Lung (tissue), 12 donors: ENCODE results near the gene ZNF618. TPM values are rescaled to one million over a fixed set of nuclear protein-coding genes. Genes with fewer than 3 reads are reported as not detected.

Source experiments
- ATAC-seq: fragments of 200-7000 bp; cut with Tn5 transposase; one replicate; pipeline ENCODE4 v1.9.1; 2020; ENCODE audit warnings: moderate number of reproducible peaks; ENCODE audit not compliant: insufficient read depth, low FRiP score
- DNase-seq, 3 donors: peaks; one replicate each; pipeline ENCODE4 v3.0.0-alpha.2; 2013 to 2017
- H3K27ac ChIP-seq, 2 donors: one replicate each; pipeline ENCODE4 v1.5.1; 2013; ENCODE audit warnings: mild to moderate bottlenecking in 2 of 2, moderate library complexity in 2 of 2, control low read depth in 1 of 2, inconsistent platforms in 1 of 2, low read depth in 1 of 2, low read length in 1 of 2
- H3K27me3 ChIP-seq, 3 donors: one replicate each; pipeline ENCODE4 v1.5.1; 2013; ENCODE audit warnings: low read length in 2 of 3; ENCODE audit not compliant: control insufficient read depth in 3 of 3, insufficient read depth in 3 of 3
- H3K36me3 ChIP-seq, 4 donors: one replicate each; pipeline ENCODE4 v1.5.1; 2013; ENCODE audit warnings: low read length in 4 of 4, mild to moderate bottlenecking in 1 of 4, moderate library complexity in 1 of 4; ENCODE audit not compliant: control insufficient read depth in 4 of 4, insufficient read depth in 4 of 4
- H3K4me1 ChIP-seq, 5 donors: one replicate each; pipeline ENCODE4 v1.5.1; 2013; ENCODE audit warnings: low read length in 5 of 5, mild to moderate bottlenecking in 2 of 5, moderate library complexity in 1 of 5; ENCODE audit not compliant: control insufficient read depth in 5 of 5, insufficient read depth in 5 of 5
- H3K4me3 ChIP-seq: one replicate; pipeline ENCODE4 v1.5.1; 2013; ENCODE audit warnings: mild to moderate bottlenecking, control low read depth, moderate library complexity
- H3K9ac ChIP-seq, 2 donors: one replicate each; pipeline ENCODE4 v1.5.1; 2013; ENCODE audit warnings: low read length in 2 of 2, control low read depth in 1 of 2; ENCODE audit not compliant: insufficient read depth in 1 of 2
- H3K9me3 ChIP-seq, 4 donors: one replicate each; pipeline ENCODE4 v1.5.1; 2013; ENCODE audit warnings: low read length in 3 of 4, mild to moderate bottlenecking in 1 of 4, moderate library complexity in 1 of 4; ENCODE audit not compliant: control insufficient read depth in 4 of 4, insufficient read depth in 3 of 4
- WGBS, 2 donors: extraction: QIAGEN DNeasy Blood & Tissue Kit; methylation state at CpG; one replicate each; pipeline ENCODE4 v1.1.7; 2013; 5-methylcytosine and 5-hydroxymethylcytosine counted together
- polyA plus RNA-seq, 2 donors: library from polyadenylated mRNA; stranded (reverse); fragments of 200-250 nt; gene quantifications; one replicate each; pipeline ENCODE4 v1.2.1, GENCODE V29; 2013
- total RNA-seq, 2 donors: library from RNA; depleted of rRNA in 1 of 2; stranded (reverse); fragments of >200 nt in 1 of 2; gene quantifications; one replicate each; pipeline ENCODE4 v1.2.1, GENCODE V29; 2014 to 2021
- TF ChIP-seq, protein P1 (sequence below): IDR thresholded peaks from 2 replicates; pipeline ENCODE4 v1.5.1; 2012; ENCODE audit warnings: mild to moderate bottlenecking; ENCODE audit errors: control extremely low read depth, extremely low read depth
- donor health status: control.
- donor health status: control.
- donor health status: Bipolar disorder and iron deficiency.
- donor health status: healthy.
- donor health status: DM: yes; HTN: yes; CAD: no.

ZNF618 gene
- total and polyA plus RNA-seq, 4 donors = 1.6 to 16.3 (median 6.0) TPM

DNA sequence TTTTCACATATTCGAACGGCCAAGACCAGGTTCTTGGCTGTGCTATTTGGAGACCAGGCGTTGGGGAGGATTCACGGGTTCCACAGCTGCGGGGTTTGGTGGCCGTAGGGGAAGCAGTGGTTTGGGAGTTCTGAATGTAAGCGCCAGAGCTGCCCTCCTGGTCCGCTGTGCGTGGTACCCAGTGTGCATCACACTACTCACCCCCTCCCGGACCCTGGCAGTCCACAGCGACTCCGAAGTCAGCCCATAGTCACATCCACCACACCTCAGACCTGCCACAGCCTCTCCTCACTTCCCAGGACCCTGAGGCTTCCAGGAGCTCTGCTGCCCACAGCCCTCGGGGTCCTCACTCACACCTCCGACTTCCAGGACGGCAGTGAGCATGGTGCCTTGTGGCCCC lies 175.2 kb downstream of the ZNF618 start:
- H3K4me3 ChIP-seq = no peak overlapping the region

DNA sequence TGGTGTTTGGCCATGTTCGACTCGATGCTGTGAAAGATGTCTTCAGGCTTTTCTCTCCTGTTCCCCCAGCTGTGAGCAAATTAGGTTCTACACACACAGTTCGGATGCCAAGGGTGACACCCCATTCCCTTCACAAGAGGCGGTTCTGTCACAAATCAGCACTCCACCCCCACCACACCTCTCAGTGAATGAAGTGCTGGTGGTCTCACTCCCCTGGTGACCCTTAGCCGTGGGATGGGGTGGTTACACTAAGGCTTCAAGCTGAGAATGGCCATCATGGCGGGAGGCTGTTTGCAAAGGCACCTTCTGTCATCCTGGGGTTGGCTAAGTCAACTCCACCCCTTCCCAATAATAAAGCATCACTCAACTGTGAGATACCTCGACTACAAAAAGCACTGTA lies 175.6 kb downstream of the ZNF618 start:
- peaks cover 0 to 49% (median 38%) of the 10 kb centered on the region in 4 donors for H3K36me3 ChIP-seq
- H3K27me3 ChIP-seq = no peaks in the 10 kb centered on the region
- WGBS, 2 donors = 82 to 91% methylated on average over 7 of the region's 7 CpGs
- ATAC-seq (no peak), DNase-seq (no peak)
- TF ChIP-seq, protein P1, sequence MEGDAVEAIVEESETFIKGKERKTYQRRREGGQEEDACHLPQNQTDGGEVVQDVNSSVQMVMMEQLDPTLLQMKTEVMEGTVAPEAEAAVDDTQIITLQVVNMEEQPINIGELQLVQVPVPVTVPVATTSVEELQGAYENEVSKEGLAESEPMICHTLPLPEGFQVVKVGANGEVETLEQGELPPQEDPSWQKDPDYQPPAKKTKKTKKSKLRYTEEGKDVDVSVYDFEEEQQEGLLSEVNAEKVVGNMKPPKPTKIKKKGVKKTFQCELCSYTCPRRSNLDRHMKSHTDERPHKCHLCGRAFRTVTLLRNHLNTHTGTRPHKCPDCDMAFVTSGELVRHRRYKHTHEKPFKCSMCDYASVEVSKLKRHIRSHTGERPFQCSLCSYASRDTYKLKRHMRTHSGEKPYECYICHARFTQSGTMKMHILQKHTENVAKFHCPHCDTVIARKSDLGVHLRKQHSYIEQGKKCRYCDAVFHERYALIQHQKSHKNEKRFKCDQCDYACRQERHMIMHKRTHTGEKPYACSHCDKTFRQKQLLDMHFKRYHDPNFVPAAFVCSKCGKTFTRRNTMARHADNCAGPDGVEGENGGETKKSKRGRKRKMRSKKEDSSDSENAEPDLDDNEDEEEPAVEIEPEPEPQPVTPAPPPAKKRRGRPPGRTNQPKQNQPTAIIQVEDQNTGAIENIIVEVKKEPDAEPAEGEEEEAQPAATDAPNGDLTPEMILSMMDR = no peak
- H3K27ac ChIP-seq = no peak overlapping the region
- H3K4me1 ChIP-seq = no peaks in the 10 kb centered on the region
- no peak overlapping the region for H3K9ac ChIP-seq
- no peak overlapping the region for H3K4me3 ChIP-seq
- peaks cover 0 to 2% (median 0%) of the 10 kb centered on the region in 4 donors for H3K9me3 ChIP-seq

More for the DNA sequence above, 175.2 kb downstream of the ZNF618 start:
- no peak for ATAC-seq
- no peaks in the 10 kb centered on the region for H3K4me1 ChIP-seq
- TF ChIP-seq, protein P1 = no peak
- no peaks in the 10 kb centered on the region for H3K27me3 ChIP-seq
- no peak for DNase-seq
- no peak overlapping the region for H3K9ac ChIP-seq
- H3K9me3 ChIP-seq = no peaks in the 10 kb centered on the region
- 95 to 98% methylated on average over 15 of the region's 15 CpGs for WGBS, 2 donors
- no peak overlapping the region for H3K27ac ChIP-seq
- peaks cover 0 to 49% (median 37%) of the 10 kb centered on the region in 4 donors for H3K36me3 ChIP-seq

DNA sequence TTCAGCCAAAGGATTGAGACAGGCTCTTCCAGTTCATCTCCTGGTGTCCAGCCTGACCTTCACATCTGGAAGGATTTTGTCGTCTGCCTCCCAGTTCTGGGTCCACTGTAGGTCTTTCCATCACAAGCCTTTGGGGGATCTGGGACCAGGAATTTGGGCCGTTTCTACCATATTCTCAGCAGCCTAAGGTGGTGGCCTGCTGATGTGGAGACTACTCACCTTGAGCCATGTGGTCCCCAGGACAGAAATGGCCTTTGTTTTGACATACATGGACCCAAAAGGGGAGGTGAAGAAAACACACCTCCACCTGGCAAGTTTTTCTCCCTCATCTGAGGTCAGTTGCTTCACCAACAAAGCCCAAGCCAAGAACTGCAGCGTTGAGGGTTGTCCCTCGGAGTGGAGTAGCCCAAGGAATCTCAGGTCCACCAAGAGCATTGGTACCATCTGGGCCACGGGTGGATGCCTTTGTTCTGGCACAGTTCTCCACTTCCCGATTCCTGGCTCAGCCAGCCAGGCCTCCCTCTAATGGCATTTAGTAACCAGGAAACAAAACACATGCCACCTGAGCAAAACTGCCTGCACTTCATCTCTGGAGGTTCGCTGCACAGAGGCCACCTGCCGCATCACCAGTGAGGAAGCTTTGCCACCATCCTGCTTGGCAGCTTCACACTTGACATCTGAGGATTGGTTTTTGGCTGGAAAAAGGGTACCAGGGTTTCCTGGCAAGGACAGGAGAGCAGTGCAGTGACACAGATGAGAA lies 177.3 kb downstream of the ZNF618 start:
- peaks cover 0 to 42% (median 31%) of the 10 kb centered on the region in 4 donors for H3K36me3 ChIP-seq

More for the DNA sequence above, 177.3 kb downstream of the ZNF618 start:
- 93 to 94% methylated on average over 8 of the region's 8 CpGs for WGBS, 2 donors
- TF ChIP-seq, protein P1 = no peak
- ATAC-seq = no peak
- Histone ChIP-seq H3K9ac (no peak overlapping the region), H3K27me3 (no peaks in the 10 kb centered on the region), H3K27ac (no peak overlapping the region), H3K4me1 (no peaks in the 10 kb centered on the region), H3K9me3 (peaks cover 0 to 2% (median 0%) of the 10 kb centered on the region in 4 donors), H3K4me3 (no peak overlapping the region)
- no peak for DNase-seq
